HG03025 (cell line): Measurements from ENCODE around the gene PDIK1L.

ENCODE experiments used
- ATAC-seq: cut with Tn5 transposase; IDR thresholded peaks from one replicate; pipeline ENCODE4 v1.9.1; 2021; ENCODE audit warnings: mild to moderate bottlenecking, moderate library complexity; ENCODE audit not compliant: unreplicated experiment, low FRiP score

Gene PDIK1L

DNA sequence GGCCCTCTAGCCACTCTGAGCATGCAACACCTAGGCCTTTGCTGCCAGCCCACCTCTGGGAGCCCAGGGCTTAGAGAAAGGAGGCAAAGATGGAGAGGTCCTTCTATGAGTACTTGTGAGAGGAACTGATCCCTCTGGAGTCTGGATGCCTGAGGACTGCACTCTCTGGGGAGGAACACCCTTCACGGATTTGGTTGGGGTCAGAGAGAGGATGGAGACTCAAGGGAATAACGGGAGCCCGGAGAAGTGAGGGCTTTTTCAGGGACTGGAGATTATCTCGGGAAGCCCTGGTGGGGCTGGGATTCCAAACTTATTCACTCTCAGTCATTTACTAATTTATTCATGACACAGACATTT, 57.6 kb downstream of the PDIK1L start:
- no peak for ATAC-seq

DNA sequence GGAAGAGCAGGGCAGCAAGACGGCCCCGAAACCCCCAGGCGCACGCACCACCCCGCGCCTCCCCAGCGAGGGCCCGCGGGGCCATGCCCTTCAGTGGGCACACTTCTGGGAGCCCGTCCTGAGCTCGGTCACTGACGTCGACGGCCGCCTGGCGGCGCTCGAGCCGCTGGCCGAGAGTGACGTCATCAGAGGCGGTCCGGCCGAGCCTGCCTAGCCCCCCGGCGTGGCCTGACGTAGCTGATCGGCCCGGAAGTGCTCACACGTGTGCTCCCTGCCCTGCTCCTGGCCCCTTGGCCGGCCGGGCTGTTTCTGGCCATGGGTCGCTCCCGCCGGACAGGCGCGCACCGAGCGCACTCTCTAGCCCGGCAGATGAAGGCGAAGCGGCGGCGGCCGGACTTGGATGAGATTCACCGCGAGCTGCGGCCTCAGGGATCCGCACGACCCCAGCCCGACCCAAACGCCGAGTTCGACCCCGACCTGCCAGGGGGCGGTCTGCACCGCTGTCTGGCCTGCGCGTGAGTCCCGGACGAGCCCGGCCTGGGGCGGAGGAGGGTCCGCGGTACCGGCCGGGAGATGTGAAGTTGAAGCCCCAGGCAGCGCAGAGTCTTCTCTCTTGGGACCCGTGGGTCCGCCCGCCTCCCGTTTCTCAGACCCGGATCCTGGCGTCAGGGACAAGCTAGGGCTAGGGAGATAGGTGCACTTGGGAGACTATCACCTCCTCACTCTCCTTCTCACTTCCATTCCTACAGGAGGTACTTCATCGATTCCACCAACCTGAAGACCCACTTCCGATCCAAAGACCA, 58.2 kb downstream of the PDIK1L start, which contains the start of gene ZNF593:
TSS of gene ZNF593 (plus strand) at position 240 of the 803 bp plus-strand sequence. CDS start at position 316, 76 bp downstream.
- peak; percentile 78 for ATAC-seq

DNA sequence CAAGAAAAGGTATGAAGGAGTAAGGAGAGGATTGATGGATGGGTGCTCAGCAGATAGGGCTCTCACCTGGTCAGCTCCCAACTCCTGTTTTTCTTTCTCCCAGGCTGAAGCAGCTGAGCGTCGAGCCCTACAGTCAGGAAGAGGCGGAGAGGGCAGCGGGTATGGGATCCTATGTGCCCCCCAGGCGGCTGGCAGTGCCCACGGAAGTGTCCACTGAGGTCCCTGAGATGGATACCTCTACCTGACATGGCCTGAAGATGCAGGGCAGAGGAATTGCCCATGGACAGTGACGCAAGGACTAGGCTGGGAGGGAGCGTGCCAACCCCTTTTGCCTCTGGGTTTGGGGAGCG, 58.8 kb downstream of the PDIK1L start:
- ATAC-seq = no peak

DNA sequence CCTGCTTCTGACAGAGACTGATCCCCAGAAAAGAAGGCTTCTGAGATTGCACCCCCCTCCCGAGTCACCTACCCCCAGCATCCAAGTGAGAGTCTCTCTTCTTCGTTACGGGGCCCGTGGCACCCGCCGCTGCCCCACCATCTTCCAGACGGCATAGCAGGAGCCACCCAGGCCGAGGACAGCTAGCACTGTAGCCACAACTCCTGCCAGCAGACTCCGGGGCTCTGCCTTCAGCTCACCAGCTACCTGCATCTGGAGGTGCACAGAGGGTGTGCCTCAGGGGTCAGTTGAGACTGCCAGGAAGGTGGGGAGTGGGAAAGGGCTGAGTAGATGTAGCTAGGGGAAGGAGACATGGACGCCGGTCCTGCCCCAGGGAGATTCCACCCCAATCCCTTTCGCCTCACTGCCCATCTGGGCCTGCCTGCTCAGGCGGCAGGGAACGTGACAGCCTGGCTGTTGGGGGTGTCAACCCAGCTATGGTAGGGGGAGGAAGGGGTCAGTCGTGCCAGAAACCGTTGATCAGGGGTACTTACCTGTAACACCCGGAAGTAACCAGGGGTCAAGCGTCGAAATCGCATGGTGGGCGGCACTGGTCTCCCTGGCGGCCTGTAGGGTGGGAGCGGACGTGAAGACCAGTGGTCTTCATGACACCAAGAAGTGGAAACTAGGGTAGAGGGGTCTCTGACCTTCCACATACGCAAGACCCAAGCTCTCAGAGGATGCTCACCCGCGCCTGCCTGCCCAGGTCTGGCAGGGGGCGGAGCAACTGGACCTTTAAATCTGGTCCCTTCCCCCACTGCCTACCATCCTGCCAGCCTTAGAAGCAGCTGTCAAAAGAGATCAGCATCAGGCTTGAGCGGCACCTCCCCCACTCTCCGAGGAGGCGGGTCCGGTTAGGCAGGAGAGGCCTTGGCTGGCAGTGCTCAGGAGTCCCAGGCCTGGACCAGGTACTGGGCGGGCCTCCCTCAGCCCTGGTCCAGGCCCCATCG, 59.8 kb downstream of the PDIK1L start, which contains the start of gene ZNF593OS:
TSS of gene ZNF593OS (minus strand) at position 749 of the 989 bp plus-strand sequence. CDS start at position 578, 171 bp downstream.
- no peak for ATAC-seq
